Mucosa of descending colon (tissue), 3 donors: ENCODE measurements around the gene MRPL36. TPM values are rescaled to one million over a fixed set of nuclear protein-coding genes. Genes with fewer than 3 reads are reported as not detected.

Experiments
- ATAC-seq: fragments of 200-7000 bp; cut with Tn5 transposase; one replicate; pipeline ENCODE4 v1.9.1; 2020; ENCODE audit warnings: mild to moderate bottlenecking, moderate library complexity
- DNase-seq, 3 donors: peaks; one replicate each; pipeline ENCODE4 v3.0.0-alpha.2; 2020
- H3K36me3 ChIP-seq: fragments of 200-600 bp; one replicate; pipeline ENCODE4 v1.8.0; 2021; ENCODE audit warnings: low read depth, mild to moderate bottlenecking
- H3K4me1 ChIP-seq: fragments of 200-600 bp; one replicate; pipeline ENCODE4 v1.8.0; 2021; ENCODE audit warnings: low read depth, mild to moderate bottlenecking
- H3K4me3 ChIP-seq: fragments of 200-600 bp; one replicate; pipeline ENCODE4 v1.8.0; 2021; ENCODE audit warnings: mild to moderate bottlenecking
- H3K9me3 ChIP-seq: fragments of 200-600 bp; one replicate; pipeline ENCODE4 v1.8.0; 2021; ENCODE audit warnings: mild to moderate bottlenecking
- intact Hi-C, 2 donors: fragments of 100-400 bp; cut with DNase I in 1 of 2; cut with micrococcal nuclease in 1 of 2; formaldehyde crosslinking; loops; one replicate each; pipeline versions ENCODE4 v1.11.0 to v1.11.1; 2022; cut with DNase I, micrococcal nuclease
- total RNA-seq, 3 donors: library from RNA; stranded (reverse); fragmentation: NEBNext Ultra II Directional in 2 of 3; extraction: Animal tissue kit (Norgen Biotek cat#: 25700) in 2 of 3; gene quantifications; one replicate each; pipeline versions ENCODE4 v1.2.1 to v1.2.4, GENCODE V29; 2021 to 2023
- TF ChIP-seq, protein P1 (sequence below): fragments of 200-600 bp; IDR thresholded peaks from one replicate; pipeline ENCODE4 v1.8.0; 2022; ENCODE audit warnings: antibody characterized with exemption, mild to moderate bottlenecking
- donor health status: DM: no; HTN: no; CAD: no; lungs with moderate emphysema.
- donor health status: DM: no; HTN: no; CAD: no.
- donor health status: DM: no; HTN: yes; CAD: no.

MRPL36 gene
- total RNA-seq, 3 donors from 2014 or later = 26.3 to 41.4 (median 28.6) TPM

DNA sequence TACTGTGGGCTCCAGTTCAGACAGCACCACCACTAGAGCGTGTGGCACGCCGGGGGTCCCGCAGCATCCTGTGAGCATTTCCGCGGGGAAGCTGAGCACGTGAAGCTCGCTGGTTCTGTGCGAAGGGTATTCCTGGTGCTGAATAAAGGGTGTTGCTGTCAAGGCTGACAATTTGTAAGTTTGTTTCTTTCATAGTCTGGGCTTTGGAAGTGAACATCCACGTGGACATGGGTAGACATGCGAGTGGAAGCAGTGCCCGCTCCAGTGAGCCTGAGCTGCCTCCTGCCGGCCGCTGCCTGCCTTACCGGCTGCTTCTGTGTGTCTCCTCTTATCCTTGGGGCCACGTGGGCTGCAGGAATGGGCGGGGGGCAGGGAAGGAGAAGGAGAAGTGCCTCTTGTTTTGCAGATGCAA, 16.2 kb upstream of the MRPL36 start:
- Histone ChIP-seq H3K4me1 (no peaks in the 10 kb centered on the region), H3K9me3 (no peaks in the 10 kb centered on the region), H3K4me3 (no peak overlapping the region), H3K36me3 (peaks cover 11% of the 10 kb centered on the region)
- ATAC-seq (no peak), DNase-seq (no peak)
- intact Hi-C loops = no loop called here
- TF ChIP-seq, protein P1, sequence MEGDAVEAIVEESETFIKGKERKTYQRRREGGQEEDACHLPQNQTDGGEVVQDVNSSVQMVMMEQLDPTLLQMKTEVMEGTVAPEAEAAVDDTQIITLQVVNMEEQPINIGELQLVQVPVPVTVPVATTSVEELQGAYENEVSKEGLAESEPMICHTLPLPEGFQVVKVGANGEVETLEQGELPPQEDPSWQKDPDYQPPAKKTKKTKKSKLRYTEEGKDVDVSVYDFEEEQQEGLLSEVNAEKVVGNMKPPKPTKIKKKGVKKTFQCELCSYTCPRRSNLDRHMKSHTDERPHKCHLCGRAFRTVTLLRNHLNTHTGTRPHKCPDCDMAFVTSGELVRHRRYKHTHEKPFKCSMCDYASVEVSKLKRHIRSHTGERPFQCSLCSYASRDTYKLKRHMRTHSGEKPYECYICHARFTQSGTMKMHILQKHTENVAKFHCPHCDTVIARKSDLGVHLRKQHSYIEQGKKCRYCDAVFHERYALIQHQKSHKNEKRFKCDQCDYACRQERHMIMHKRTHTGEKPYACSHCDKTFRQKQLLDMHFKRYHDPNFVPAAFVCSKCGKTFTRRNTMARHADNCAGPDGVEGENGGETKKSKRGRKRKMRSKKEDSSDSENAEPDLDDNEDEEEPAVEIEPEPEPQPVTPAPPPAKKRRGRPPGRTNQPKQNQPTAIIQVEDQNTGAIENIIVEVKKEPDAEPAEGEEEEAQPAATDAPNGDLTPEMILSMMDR = no peak

DNA sequence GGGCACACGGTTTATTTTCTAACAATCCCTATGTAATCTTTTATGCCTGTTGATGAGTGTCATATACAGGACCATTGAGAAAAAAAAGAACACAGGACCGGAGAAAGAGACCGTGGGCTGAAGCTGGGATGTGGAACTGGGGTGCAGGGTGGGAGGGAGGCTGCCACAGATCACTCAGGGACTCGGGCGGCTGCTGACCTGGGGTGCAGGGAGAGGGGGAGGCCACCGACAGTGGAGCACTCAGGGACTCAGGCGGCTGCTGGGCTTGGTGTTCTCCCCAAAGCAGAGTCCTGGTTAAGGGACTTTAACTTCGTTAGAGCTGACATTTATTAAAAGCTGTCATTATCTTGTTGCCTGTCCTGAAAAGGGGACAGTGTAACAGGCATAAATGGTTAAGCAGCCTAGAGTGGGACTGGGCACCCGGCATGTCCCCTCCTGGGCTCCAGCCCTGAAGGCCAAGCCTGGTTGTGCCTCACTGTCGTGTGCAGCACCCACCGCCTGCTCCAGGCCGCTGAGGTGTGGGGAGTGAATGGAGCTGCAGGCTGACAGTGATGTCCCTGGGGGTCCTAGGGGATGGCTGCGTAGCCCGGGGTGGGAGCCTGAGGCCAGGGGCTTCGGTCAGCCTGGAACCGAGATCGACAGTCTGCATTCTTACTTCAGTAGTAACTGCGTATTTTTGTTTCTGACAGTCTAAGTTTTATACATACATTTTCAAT, 15.6 kb upstream of the MRPL36 start:
- Histone ChIP-seq H3K4me1 (no peaks in the 10 kb centered on the region), H3K36me3 (peaks cover 11% of the 10 kb centered on the region), H3K9me3 (no peaks in the 10 kb centered on the region), H3K4me3 (no peak overlapping the region)
- intact Hi-C loops = no loop called here
- TF ChIP-seq, protein P1 = no peak
- DNase-seq (no peak), ATAC-seq (no peak)

DNA sequence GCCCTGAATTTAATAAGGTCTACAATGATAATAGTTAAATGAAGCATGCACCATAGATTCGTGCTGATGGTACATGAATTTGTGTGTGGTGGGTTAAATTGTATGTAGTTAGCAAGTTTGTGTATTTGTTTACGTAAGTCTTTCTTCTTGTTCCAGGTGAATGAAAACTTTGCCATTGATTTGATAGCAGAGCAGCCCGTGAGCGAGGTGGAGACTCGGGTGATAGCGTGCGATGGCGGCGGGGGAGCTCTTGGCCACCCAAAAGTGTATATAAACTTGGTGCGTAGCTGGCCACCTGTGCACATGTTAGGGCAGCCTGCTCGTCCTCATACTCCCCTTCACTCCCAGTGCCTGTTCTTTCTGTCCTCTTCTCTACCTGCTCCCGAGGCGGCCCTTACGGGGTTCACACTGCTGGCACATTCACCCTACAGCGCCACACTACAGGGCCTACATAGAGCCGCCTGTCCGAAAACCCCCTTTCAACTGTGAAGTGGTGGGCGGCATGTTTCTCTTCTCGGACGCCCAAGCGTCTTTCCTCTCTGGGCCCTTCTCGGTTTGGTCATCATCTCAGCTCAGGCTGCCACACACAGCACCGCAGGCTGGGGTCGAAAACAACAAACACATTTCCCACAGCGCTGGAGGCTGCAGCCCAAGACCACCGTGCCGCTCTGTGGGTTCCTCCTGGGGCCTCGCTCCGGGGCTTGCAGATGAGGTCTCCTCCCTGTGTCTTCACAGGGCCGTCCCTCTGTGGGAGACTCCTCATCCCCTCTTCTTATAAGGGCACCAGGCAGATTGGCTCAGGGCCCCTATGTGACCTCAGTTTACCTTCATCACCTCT, 14.8 kb upstream of the MRPL36 start:
- Histone ChIP-seq H3K4me3 (no peak overlapping the region), H3K36me3 (peaks cover 11% of the 10 kb centered on the region), H3K9me3 (no peaks in the 10 kb centered on the region), H3K4me1 (no peaks in the 10 kb centered on the region)
- ATAC-seq (no peak), DNase-seq (no peak)
- intact Hi-C loops = no loop called here
- TF ChIP-seq, protein P1 = no peak

DNA sequence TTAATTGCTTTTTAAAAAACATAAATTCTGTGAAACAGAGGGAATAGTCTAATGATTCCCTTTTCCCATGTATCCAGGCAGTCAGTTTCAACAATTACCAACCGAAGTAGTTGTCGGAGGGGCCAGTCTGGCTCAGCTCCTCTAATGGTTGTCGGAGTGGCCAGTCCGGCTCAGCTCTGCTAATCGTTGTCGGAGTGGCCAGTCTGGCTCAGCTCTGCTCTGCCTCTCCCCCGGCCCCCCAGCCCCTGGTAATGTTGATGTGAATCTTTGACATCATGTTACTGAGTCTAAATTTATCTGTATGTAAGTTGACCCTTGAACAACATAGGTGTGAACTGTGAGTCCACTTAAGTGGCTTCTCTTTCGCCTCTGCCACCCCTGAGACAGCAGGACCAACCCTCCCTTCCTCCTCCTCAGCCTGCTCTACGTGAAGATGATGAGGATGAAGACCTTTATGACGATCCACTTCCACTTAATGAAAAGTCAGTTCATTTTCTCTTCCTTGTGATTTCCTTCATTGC, 11.0 kb upstream of the MRPL36 start:
- DNase-seq (no peak), ATAC-seq (no peak)
- TF ChIP-seq, protein P1 = no peak
- intact Hi-C loops = no loop called here
- Histone ChIP-seq H3K9me3 (no peaks in the 10 kb centered on the region), H3K4me3 (no peak overlapping the region), H3K36me3 (peaks cover 18% of the 10 kb centered on the region), H3K4me1 (no peaks in the 10 kb centered on the region)

DNA sequence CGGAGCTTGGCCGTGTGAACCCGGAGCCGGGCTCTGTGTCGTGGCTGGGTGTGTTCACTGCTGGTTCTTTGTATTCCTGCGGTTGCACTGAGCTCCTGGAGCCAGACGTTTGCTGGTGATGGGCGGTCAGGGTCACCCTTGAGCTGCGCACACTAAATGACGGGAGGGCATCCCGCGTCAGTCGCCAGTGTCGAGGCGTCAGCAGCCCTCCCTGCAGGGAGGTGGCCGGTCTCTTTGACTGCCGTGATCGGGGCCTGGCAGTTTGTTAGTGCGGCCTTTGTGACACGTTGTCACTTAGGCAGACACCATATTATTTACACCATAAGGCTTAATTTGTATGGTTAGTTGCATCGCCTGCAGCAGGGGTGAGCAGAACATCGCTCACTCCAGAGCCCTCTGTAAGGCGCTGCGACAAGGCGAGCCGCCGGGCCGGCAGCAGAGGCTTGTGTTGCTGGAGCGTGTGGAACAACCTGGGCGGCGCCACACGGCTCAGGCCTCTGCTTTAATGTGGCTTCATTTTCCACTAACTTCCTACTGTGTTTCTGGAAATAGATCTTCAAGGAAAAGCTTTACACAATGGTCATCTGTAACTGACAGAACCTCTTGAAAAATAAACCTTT, 9.9 kb upstream of the MRPL36 start:
- H3K4me1 ChIP-seq = no peaks in the 10 kb centered on the region
- DNase-seq (no peak), ATAC-seq (no peak)
- intact Hi-C loops = no loop called here
- H3K9me3 ChIP-seq = no peaks in the 10 kb centered on the region
- TF ChIP-seq, protein P1 = no peak
- peaks cover 13% of the 10 kb centered on the region for H3K36me3 ChIP-seq
- H3K4me3 ChIP-seq = no peak overlapping the region
